A549 (cell line): Measurements from ENCODE around the gene SH3RF3. TPM values are rescaled to one million over a fixed set of nuclear protein-coding genes. Genes with fewer than 3 reads are reported as not detected.

Experiments
- ATAC-seq, 2 experiments: fragments of 200-7000 bp in 1 of 2; fragments of >200 bp in 1 of 2; cut with Nextera tagmentation in 1 of 2; cut with Tn5 transposase in 1 of 2; 3 replicates each; pipeline versions ENCODE4 v1.8.0 to v1.9.1; 2018 to 2020; ENCODE audit warnings: mild to moderate bottlenecking in 1 of 2, moderate library complexity in 1 of 2
- CTCF ChIA-PET: fragments of 300-600 bp; sonication (Branson Sonifier 250); formaldehyde crosslinking; extraction: SDS; loops from one replicate; lab custom pipeline; 2021; ENCODE audit warnings: antibody characterized with exemption, inconsistent platforms; lab: Yijun Ruan, JAX
- POLR2A ChIA-PET: fragments of 350-600 bp; formaldehyde crosslinking; extraction: SDS; loops from one replicate; lab custom pipeline; 2021; ENCODE audit warnings: antibody characterized with exemption, inconsistent platforms; lab: Yijun Ruan, JAX
- DNase-seq, 2 experiments: peaks; one replicate each; pipeline versions ENCODE4 v3.0.0 to v3.0.0-alpha.2; 2011 to 2016; ENCODE audit warnings: low read depth in 1 of 2, low spot score in 1 of 2
- FAIRE-seq: peaks from 2 replicates; lab custom pipeline; 2011; peaks lifted over from hg19 to GRCh38; lab: Jason Lieb, UNC
- H3K27ac ChIP-seq, 2 experiments: fragments of >200 bp; sonication (Bioruptor Twin); formaldehyde crosslinking; 3 replicates each; pipeline ENCODE4 v1.5.1; 2016 to 2017
- H3K4me1 ChIP-seq: fragments of >200 bp; sonication (Bioruptor Twin); formaldehyde crosslinking; 3 replicates; pipeline ENCODE4 v1.6.1; 2016
- H3K4me2 ChIP-seq: fragments of >200 bp; sonication (Bioruptor Twin); formaldehyde crosslinking; 3 replicates; pipeline ENCODE4 v1.6.1; 2016
- H3K4me3 ChIP-seq: fragments of >200 bp; sonication (Bioruptor Twin); formaldehyde crosslinking; 3 replicates; pipeline ENCODE4 v1.5.1; 2016
- H3K9me3 ChIP-seq: fragments of >200 bp; sonication (Bioruptor Twin); formaldehyde crosslinking; 3 replicates; pipeline ENCODE4 v1.6.1; 2016
- CBX2 ChIP-seq: fragments of 200-600 bp; sonication (generic); IDR thresholded peaks from 2 replicates; pipeline ENCODE4 v1.6.1; 2016; ENCODE audit warnings: low read depth, mild to moderate bottlenecking, borderline replicate concordance
- CBX8 ChIP-seq: fragments of 200-600 bp; sonication (generic); IDR thresholded peaks from 2 replicates; pipeline ENCODE4 v1.6.1; 2016
- CHD2 ChIP-seq: fragments of 150-350 bp; IDR thresholded peaks from 2 replicates; pipeline ENCODE4 v1.6.1; 2014; ENCODE audit warnings: low read length; ENCODE audit not compliant: partially characterized antibody
- CHD4 ChIP-seq: fragments of 200-600 bp; sonication (generic); IDR thresholded peaks from 2 replicates; pipeline ENCODE4 v1.6.1; 2016; ENCODE audit warnings: antibody characterized with exemption, mild to moderate bottlenecking, borderline replicate concordance
- EHMT2 ChIP-seq: fragments of 200-600 bp; sonication (generic); IDR thresholded peaks from 2 replicates; pipeline ENCODE4 v1.6.1; 2016; ENCODE audit warnings: antibody characterized with exemption, low read depth, mild to moderate bottlenecking, moderate library complexity
- ESRRA ChIP-seq: fragments of 150-350 bp; IDR thresholded peaks from 2 replicates; pipeline ENCODE4 v1.6.1; 2014; ENCODE audit warnings: mild to moderate bottlenecking, low read length, borderline replicate concordance
- FOXS1 ChIP-seq: fragments of 250-450 bp; sonication (Bioruptor Pico); IDR thresholded peaks from 2 replicates; pipeline ENCODE4 v1.5.0; 2020; ENCODE audit warnings: mild to moderate bottlenecking, moderate library complexity
- GATA3 ChIP-seq: IDR thresholded peaks from 2 replicates; pipeline ENCODE4 v1.6.1; 2012; ENCODE audit warnings: borderline replicate concordance
- HES2 ChIP-seq: fragments of >200 bp; sonication (Bioruptor Twin); formaldehyde crosslinking; IDR thresholded peaks from 2 replicates; pipeline ENCODE4 v1.6.1; 2016
- HMGXB4 ChIP-seq: fragments of 250-450 bp; sonication (Bioruptor Pico); IDR thresholded peaks from 2 replicates; pipeline ENCODE4 v1.5.0; 2021; ENCODE audit warnings: mild to moderate bottlenecking, moderate library complexity, borderline replicate concordance
- HOXB13 ChIP-seq: fragments of 250-450 bp; sonication (Bioruptor Pico); IDR thresholded peaks from 2 replicates; pipeline ENCODE4 v1.5.0; 2020; ENCODE audit warnings: low read depth, mild to moderate bottlenecking, moderate library complexity
- HOXB5 ChIP-seq: fragments of 250-450 bp; sonication (Bioruptor Pico); IDR thresholded peaks from 2 replicates; pipeline ENCODE4 v1.5.0; 2020; ENCODE audit warnings: mild to moderate bottlenecking, moderate library complexity
- JUN ChIP-seq, 2 experiments: fragments of >200 bp; sonication (Bioruptor Twin); formaldehyde crosslinking; IDR thresholded peaks; 2 replicates in 1 of 2; 3 replicates in 1 of 2; pipeline ENCODE4 v1.6.1; 2016 to 2017
- KDM1A ChIP-seq: fragments of 200-600 bp; sonication (generic); IDR thresholded peaks from 2 replicates; pipeline ENCODE4 v1.6.1; 2016; ENCODE audit warnings: low read depth, mild to moderate bottlenecking
- MAZ ChIP-seq: fragments of 150-350 bp; IDR thresholded peaks from 2 replicates; pipeline ENCODE4 v1.6.1; 2014; ENCODE audit warnings: antibody characterized with exemption, low read depth, low read length, borderline replicate concordance
- NFE2L2 ChIP-seq: fragments of 150-350 bp; conservative IDR thresholded peaks from 2 replicates; pipeline ENCODE4 v1.6.1; 2014; ENCODE audit warnings: low read length
- RFX5 ChIP-seq: fragments of 450-650 bp; IDR thresholded peaks from 2 replicates; pipeline ENCODE4 v1.7.1; 2014; ENCODE audit warnings: antibody characterized with exemption, mild to moderate bottlenecking, moderate library complexity
- RNF2 ChIP-seq: fragments of 200-600 bp; sonication (generic); IDR thresholded peaks from 2 replicates; pipeline ENCODE4 v1.6.1; 2016; ENCODE audit warnings: low read depth, mild to moderate bottlenecking, antibody characterized with exemption, moderate library complexity, borderline replicate concordance
- TFCP2L1 ChIP-seq: fragments of 250-450 bp; sonication (Bioruptor Pico); IDR thresholded peaks from 2 replicates; pipeline ENCODE4 v1.5.0; 2021; ENCODE audit warnings: mild to moderate bottlenecking
- USF2 ChIP-seq: fragments of 450-650 bp; IDR thresholded peaks from 2 replicates; pipeline ENCODE4 v1.6.1; 2014; ENCODE audit warnings: antibody characterized with exemption
- ZFP36 ChIP-seq: fragments of 450-650 bp; IDR thresholded peaks from 2 replicates; pipeline ENCODE4 v1.6.1; 2014; ENCODE audit warnings: borderline replicate concordance; ENCODE audit not compliant: partially characterized antibody
- ZNF302 ChIP-seq: fragments of 250-450 bp; sonication (Bioruptor Pico); IDR thresholded peaks from 2 replicates; pipeline ENCODE4 v1.9.0; 2021; ENCODE audit warnings: inconsistent platforms, mild to moderate bottlenecking, moderate library complexity
- ZSCAN20 ChIP-seq: fragments of 250-450 bp; sonication (Bioruptor Pico); IDR thresholded peaks from 2 replicates; pipeline ENCODE4 v1.8.0; 2022; ENCODE audit warnings: mild to moderate bottlenecking, moderate library complexity
- WGBS: methylation state at CpG from one replicate; pipeline ENCODE4 v1.1.6; 2017; ENCODE audit errors: missing lambda C conversion rate; 5-methylcytosine and 5-hydroxymethylcytosine counted together
- polyA plus RNA-seq, 4 experiments: library from polyadenylated mRNA; depleted of rRNA in 3 of 4; stranded (reverse); fragments of >200 nt; fragmentation: RNase III in 1 of 4; extraction: RNeasy Plus Mini Kit Qiagen cat#74134 plus additional on column Dnase treatment in 1 of 4; gene quantifications; 2 replicates in 3 of 4; 3 replicates in 1 of 4; pipeline ENCODE4 v1.2.3, GENCODE V29; 2011 to 2017

The SH3RF3 gene
- polyA plus RNA-seq, 2 of the 4 experiments (the other 2 are of a cell fraction) = 0.04 to 0.21 TPM

GRCh38 chr2:109432421-109432820, 303.4 kb downstream of the SH3RF3 start:
- Histone ChIP-seq H3K4me3 (no peak overlapping the region), H3K4me1 (no peaks in the 10 kb centered on the region), H3K4me2 (no peak overlapping the region), H3K9me3 (no peaks in the 10 kb centered on the region), H3K27ac (no peak overlapping the region)
- ChIA-PET CTCF (interaction anchor here (0.7 kb wide), 1 partner anchor 552 kb away, joined by 4 read pairs; no protein-coding TSS in a partner anchor), POLR2A (no interaction called here)
- ATAC-seq (no peak), DNase-seq (no peak), FAIRE-seq (no peak)
- no peak for TF ChIP-seq HES2
- no peak for TF ChIP-seq ZNF302 (CRISPR knock-in tag)
- TF ChIP-seq ESRRA = no peak
- TF ChIP-seq CHD2 = no peak
- TF ChIP-seq CBX2 = no peak
- TF ChIP-seq ZSCAN20 (CRISPR knock-in tag) = no peak
- TF ChIP-seq FOXS1 (CRISPR knock-in tag) = no peak
- TF ChIP-seq HOXB5 = no peak
- no peak for TF ChIP-seq EHMT2
- TF ChIP-seq ZFP36 = no peak
- TF ChIP-seq MAZ = no peak
- TF ChIP-seq NFE2L2 = no peak
- no peak for TF ChIP-seq GATA3
- TF ChIP-seq RFX5 = no peak
- no peak for TF ChIP-seq JUN (IDR thresholded peaks at IDR 0.05)
- TF ChIP-seq HMGXB4 = no peak
- TF ChIP-seq KDM1A = no peak
- 67% methylated on average over 15 of the region's 17 CpGs for WGBS

- no peak for DNase-seq
- TF ChIP-seq ESRRA (no peak), HOXB13 (CRISPR knock-in tag) (no peak), HMGXB4 (no peak), CHD4 (no peak), MAZ (no peak), CBX8 (no peak)
- TF ChIP-seq, all 56 proteins: peak for 0
- CTCF ChIA-PET = no interaction called here
- Histone ChIP-seq H3K4me1 (no peaks in the 10 kb centered on the region), H3K4me2 (no peak overlapping the region), H3K9me3 (no peaks in the 10 kb centered on the region), H3K4me3 (no peak overlapping the region), H3K27ac (no peak overlapping the region)
- FAIRE-seq (no peak), ATAC-seq (no peak)
- 48% methylated on average over 9 of the region's 10 CpGs for WGBS
- POLR2A ChIA-PET = no interaction called here
These were observed 304.5 kb downstream of the SH3RF3 start for GRCh38 chr2:109433486-109433885.

GRCh38 chr2:109433926-109434325, 304.9 kb downstream of the SH3RF3 start:
- H3K27ac ChIP-seq = no peak overlapping the region
- H3K9me3 ChIP-seq = no peaks in the 10 kb centered on the region
- 84% methylated on average over 6 of the region's 10 CpGs for WGBS
- DNase-seq = no peak
- no peak for FAIRE-seq
- H3K4me2 ChIP-seq = no peak overlapping the region
- CTCF ChIA-PET = interaction anchor here (0.6 kb wide), 1 partner anchor 26 kb away, joined by 3 read pairs; no protein-coding TSS in a partner anchor
- no peak for ATAC-seq
- TF ChIP-seq USF2 (no peak), TFCP2L1 (CRISPR knock-in tag) (no peak), HES2 (no peak), RNF2 (no peak)
- TF ChIP-seq, all 56 proteins: peak for 0
- POLR2A ChIA-PET = no interaction called here
- H3K4me3 ChIP-seq = no peak overlapping the region
- no peaks in the 10 kb centered on the region for H3K4me1 ChIP-seq
